Stimulated activated CD8-positive, alpha-beta memory T cell treated with anti-CD3 and anti-CD28 coated beads, Interleukin-7, amount 100 ng/mL, for 1 hour (primary cell): Measurements from ENCODE around the gene GAREM1.
"Not testable (repeated sequence)": the region's sequence is repeated elsewhere in the genome, so short reads cannot be mapped to it uniquely, and the experiment has no call there.

Experiments
- DNase-seq, 2 donors: peaks; one replicate each; pipeline ENCODE4 v3.0.0-alpha.2; 2020; ENCODE audit warnings: low read depth in 2 of 2

Gene GAREM1

GRCh38 chr18:32470714-32471633 lies at the start of gene GAREM1:
Gene GAREM1, minus strand, starts transcription at chr18:32470882. Its CDS starts 454 bp downstream, at chr18:32470428.
- peak; percentile 46 to 47 for DNase-seq

- no peak for DNase-seq
These were observed 40.5 kb upstream of the GAREM1 start for GRCh38 chr18:32511147-32511546.

DNA sequence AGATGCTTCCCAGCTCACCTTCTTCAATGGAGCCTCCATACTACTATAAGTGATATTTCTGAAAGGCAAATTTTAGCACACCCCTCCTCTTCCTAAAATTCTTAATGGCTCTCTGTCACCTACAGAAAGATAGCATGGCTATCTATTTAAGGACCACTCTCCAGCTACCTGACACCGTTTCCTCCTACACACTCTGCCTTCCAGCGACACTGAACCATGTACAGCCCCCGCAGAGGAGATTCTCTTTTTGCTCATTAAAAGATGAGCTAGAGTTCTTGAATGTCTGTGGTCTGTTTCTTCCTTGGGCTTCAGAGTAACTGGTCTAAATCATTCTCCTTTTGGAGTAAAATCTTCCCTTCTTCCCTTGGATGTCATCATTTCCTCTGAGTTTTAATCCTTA lies 38.4 kb upstream of the GAREM1 start:
- DNase-seq: no peak

DNA sequence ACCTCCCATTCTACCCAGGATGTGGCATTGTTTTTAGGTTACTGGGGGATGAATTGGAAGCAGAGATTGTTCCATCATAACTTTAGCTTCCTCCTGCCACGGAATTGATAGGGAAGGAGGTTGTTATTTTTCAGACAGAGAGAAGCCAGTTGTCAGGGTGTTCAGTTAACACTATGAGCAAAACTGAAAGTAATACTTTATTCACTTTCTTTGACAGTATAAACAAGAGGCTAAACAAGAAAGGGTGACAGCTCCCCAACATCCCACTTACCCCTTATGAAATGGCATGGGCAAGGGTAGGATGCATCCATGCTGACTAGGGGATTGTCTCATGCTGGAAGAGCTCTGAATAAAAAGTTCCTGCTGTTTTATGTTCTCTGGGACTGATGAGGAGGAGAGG lies 36.4 kb upstream of the GAREM1 start:
- DNase-seq: no peak

DNA sequence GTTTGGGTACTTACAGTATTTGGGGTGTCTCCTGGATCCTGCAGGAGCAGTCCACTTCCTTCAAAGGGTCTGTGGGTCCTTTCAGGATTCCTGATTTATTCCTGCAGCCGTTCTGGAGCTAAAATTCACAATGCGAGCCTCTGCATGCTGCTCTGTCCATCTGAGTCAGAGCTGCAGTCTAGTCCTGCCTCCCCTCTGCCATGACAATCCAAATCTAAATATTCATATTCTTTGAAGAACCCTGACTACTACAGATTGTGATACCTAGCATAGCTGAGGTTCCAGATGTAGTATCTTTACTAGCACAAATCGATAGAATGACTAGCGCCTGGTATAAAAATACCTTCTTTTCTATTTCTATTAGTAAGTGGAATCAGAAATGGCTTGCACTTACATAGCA lies 31.3 kb upstream of the GAREM1 start:
- no peak for DNase-seq

DNA sequence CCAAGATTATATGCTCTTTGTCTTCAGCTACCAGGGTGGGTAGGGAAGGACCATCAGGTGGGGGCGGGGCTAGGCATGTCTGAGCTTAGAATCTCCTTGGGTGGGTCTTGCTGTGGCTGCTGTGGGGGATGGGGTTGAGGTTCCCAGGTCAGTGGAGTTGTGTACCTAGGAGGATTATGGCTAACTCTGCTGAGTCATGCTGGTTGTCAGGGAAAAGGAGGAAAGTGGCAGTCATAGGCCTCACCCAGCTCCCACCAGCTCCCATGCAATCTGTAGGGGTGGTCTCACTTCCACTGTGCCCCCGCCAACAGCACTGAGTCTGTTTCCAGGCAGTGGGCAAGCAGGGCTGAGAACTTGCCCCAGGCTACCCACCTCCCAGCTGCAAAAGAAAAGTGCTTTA lies 30.6 kb upstream of the GAREM1 start:
- DNase-seq: not testable (repeated sequence)

- DNase-seq: no peak
These were observed 12.3 kb upstream of the GAREM1 start for GRCh38 chr18:32483002-32483401.

DNA sequence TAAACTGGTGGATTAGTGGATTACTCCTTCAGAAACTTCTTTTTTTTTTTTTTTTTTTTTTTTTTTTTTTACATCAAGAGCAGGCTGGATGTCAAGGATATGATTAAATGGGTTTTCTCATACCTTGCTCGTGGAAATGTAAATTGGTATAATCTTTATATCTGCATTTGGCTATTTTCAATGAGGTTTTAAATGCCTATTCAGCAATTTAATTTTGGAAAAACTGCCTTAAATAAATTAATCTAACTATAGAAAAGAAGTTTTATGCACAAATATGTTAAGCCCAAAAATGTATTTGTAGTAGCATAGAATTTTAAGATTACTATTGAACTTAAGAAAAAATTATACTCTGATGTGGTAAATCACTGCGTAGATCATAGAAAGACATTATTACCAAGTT lies 11.4 kb upstream of the GAREM1 start:
- DNase-seq: no peak

- no peak for DNase-seq
These were observed 9.9 kb upstream of the GAREM1 start for GRCh38 chr18:32480581-32480980.

GRCh38 chr18:32478807-32479206 lies 8.1 kb upstream of the GAREM1 start:
- no peak for DNase-seq

DNA sequence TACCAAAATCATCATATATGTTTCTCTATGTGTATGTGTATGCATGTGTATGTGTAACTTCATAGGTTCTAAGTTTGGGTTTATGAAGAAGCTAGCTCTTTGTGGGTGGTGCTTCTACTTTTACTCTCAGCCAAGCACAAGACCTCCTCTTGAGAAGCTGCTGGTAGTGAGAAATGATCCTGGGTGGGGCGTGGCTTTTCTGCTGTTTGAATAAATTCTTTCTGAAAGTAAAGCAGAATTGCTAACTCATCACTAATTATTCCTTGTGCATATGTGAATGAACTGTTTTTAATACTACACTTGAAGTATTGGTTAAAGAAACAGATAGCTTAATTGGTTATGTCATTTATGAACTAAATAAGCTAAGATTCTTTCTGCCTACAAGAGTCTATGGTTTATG lies 7.6 kb upstream of the GAREM1 start:
- no peak for DNase-seq

DNA sequence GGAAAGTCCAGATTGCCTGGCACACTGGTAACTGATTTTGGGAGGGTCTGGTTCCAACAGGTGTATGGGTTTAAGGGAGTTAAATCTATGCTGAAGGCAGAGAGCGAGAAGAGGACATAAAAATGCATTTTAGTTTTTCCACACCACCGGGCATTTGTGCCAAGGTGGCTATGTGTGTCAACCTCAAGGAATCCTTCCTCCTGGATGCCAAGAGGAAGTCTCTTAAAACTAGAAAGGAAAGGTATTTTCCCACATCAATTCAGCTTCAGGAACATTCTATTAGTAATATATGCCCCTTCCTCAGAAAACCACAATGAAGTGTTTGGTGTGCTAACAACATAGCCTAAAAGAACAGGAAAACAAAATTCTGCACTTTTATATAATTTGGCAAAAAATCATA lies 5.4 kb upstream of the GAREM1 start:
- DNase-seq: no peak

DNA sequence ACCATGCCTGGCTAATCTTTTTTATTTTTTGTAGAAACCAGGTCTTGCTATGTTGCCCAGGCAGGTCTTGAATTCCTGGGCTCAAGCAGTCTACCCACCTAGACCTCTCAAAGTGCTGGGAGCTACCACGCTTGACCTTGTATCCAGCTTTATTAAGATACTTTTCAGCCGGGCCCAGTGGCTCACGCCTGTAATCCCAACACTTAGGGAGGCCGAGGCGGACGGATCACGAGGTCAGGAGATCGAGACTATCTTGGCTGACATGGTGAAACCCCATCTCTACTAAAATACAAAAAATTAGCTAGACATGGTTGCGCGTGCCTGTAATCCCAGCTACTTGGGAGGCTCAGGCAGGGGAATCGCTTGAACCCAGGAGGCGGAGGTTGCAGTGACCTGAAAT lies 4.4 kb upstream of the GAREM1 start:
- not testable (repeated sequence) for DNase-seq

- no peak for DNase-seq
These were observed 2.6 kb upstream of the GAREM1 start for GRCh38 chr18:32473325-32473724.

- no peak for DNase-seq
These were observed 2.2 kb upstream of the GAREM1 start for GRCh38 chr18:32472841-32473240.

DNA sequence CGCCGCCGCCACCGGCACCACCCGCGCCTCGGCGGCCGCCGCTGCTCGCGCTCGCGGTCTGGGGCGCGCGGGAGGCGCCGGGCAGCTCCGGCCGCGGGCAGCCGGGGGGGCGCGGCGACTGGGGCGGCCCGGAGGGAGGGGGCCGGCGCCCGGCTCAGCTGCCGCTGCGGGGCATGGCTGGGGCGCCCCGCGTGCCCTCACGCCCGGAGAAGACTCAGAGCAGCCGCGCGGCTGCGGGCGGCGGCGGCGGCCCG lies 295 bp downstream of the GAREM1 start:
- no peak for DNase-seq

DNA sequence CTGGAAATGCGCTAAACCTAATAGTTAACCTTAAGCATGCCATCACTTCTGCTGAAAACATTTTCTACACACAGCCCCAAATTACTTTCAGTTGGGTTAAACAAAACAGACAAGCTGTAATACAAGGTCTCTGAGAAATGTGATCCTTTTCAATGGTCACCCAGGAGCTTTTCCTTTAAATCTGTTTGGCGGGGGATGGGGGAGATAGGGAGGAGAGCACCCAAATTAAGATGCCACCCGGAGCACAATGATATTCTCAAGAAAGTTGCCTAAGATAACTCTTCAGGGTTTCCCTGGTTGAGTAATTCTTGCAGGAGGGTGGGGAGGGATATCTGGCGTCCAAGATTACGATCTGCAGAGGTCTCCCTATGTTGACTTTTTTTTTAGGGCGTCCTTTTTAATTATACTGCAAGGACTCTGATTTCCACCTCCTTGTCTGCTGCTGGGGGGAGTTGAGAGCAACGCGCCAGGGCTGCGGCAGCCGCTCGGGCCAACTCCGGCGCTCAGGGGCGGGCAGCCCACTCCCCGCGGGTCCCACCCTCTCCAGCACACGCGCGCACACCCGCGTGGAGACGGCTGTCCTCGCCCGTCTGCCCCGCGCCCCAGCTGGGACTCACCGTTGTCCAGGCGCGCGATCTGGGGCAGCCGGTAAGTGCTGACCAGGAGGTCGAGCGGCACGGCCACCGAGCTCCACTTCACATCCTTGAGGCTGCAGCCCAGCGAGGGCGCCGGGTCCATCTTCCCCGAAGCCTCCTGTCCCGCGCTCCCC lies 807 bp downstream of the GAREM1 start:
- no peak for DNase-seq

DNA sequence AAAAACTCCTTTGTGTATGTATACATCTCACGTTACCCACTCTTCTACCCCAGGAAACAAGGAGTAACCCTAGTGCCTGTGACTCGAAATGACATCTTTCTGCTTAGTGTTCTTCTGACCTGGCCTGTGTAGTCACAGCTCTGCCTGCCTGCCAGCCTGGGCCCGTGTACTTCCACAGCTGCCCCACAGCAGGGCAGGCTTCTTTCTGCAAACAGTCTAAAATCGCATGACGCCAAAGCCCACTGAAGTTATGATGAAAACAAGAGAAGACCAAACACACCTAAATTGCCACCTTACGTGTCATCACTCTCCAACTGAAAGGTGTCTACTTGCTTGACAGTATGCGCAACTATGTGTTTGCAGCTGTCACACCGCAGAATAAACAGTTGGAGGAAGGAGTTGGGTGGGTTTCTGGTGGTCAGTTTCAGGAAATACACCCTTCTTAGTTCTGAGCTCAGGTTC lies 1.5 kb downstream of the GAREM1 start:
- DNase-seq: no peak

DNA sequence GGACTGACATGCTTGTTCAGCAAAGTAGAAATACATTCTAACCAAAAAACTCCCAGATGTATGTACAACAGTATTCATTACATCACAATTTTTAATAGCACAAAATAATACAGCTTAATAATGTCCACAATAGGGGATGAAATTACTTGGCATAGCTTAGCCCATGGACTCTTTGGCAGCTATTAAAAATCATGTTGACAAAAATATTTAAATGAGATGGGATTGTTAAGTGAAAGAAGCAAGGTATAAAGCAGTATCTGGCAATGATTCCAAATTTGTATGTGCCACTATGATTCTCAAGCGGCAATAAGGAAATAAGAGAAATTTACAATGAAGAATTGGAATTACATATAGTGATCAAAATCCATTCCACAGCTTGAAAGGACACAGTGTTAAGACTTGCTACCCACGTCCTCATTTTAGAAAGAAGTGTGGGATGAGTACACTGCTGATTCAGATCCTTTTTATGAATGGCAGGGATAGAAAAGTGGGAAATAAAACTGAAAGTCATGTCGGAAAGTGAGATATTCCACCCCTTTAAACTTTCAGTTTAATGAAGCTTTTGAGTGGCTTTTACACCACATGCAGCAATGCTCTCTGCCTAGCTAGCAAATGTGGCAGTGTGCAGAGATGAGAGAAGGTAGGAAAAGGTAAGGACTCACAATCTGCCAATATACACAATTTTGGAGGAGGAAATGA lies 2.4 kb downstream of the GAREM1 start:
- DNase-seq: no peak

GRCh38 chr18:32461709-32462272 lies 8.9 kb downstream of the GAREM1 start:
- DNase-seq: no peak

- no peak for DNase-seq
These were observed 10.4 kb downstream of the GAREM1 start for GRCh38 chr18:32460171-32460731.
